GM12865 (cell line): ENCODE data around the gene SCLY.

Source experiments
- DNase-seq: peaks from one replicate; pipeline ENCODE4 v3.0.0; 2010; ENCODE audit warnings: low read depth
- H3K4me3 ChIP-seq: 2 replicates; pipeline ENCODE4 v1.5.1; 2011; ENCODE audit warnings: mild to moderate bottlenecking, low read depth, low read length, control low read depth
- TF ChIP-seq, protein P1 (sequence below): IDR thresholded peaks from 2 replicates; pipeline ENCODE4 v1.5.1; 2011; ENCODE audit warnings: low read length, control low read depth, low read depth, inconsistent platforms; ENCODE audit not compliant: insufficient read depth; ENCODE audit errors: missing control alignments

The SCLY gene

DNA sequence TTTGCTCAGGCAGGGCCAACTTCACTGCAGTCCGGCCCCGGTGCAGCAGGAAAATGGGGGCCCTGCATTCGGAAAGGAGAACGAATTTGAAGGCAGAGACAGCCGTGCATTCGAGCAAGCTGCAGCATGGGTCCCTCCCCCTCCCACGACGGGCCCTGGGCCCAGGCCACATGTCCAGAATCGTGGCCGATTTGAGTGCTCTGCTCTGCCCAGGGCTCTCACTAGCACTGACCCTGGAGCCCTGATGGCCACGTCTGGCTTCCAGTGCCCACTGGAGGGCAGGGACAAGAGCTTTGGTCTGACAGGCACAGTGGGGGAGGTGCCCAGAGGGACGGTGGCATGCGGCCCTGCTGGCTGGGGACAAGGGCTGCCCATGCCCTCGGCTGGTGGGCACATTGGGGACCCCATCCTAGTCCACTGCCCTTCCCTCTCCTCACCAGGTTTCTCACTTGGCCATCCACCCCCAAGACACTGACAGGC is 63.2 kb downstream of the SCLY start:
- TF ChIP-seq, protein P1, sequence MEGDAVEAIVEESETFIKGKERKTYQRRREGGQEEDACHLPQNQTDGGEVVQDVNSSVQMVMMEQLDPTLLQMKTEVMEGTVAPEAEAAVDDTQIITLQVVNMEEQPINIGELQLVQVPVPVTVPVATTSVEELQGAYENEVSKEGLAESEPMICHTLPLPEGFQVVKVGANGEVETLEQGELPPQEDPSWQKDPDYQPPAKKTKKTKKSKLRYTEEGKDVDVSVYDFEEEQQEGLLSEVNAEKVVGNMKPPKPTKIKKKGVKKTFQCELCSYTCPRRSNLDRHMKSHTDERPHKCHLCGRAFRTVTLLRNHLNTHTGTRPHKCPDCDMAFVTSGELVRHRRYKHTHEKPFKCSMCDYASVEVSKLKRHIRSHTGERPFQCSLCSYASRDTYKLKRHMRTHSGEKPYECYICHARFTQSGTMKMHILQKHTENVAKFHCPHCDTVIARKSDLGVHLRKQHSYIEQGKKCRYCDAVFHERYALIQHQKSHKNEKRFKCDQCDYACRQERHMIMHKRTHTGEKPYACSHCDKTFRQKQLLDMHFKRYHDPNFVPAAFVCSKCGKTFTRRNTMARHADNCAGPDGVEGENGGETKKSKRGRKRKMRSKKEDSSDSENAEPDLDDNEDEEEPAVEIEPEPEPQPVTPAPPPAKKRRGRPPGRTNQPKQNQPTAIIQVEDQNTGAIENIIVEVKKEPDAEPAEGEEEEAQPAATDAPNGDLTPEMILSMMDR = no peak
- DNase-seq = no peak
- H3K4me3 ChIP-seq = no peak overlapping the region

DNA sequence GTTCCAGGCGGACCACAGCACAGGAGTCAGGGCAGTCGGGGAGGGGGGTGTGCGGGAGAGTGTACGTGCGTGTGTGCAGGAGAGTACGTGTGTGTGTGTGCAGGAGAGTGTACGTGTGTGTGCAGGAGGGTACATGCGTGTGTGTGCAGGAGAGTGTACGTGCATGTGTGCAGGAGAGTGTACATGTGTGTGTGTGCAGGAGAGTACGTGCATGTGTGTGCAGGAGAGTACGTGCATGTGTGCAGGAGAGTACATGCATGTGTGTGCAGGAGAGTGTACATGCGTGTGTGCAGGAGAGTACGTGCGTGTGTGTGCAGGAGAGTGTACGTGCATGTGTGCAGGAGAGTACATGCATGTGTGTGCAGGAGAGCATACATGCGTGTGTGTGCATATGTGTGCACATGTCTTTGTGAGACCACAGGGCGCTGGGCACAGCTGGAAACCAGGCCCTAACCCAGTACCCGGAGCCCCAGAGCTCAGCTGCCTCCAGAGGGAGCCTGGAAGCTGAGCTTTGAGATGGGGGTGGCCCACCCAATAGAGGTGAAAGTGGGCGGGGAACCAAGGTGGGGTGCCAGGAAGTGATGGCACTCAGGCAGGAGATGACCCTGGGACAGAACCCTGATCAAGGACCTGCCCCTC is 63.8 kb downstream of the SCLY start:
- H3K4me3 ChIP-seq = no peak overlapping the region
- DNase-seq = no peak
- TF ChIP-seq, protein P1 = no peak

DNA sequence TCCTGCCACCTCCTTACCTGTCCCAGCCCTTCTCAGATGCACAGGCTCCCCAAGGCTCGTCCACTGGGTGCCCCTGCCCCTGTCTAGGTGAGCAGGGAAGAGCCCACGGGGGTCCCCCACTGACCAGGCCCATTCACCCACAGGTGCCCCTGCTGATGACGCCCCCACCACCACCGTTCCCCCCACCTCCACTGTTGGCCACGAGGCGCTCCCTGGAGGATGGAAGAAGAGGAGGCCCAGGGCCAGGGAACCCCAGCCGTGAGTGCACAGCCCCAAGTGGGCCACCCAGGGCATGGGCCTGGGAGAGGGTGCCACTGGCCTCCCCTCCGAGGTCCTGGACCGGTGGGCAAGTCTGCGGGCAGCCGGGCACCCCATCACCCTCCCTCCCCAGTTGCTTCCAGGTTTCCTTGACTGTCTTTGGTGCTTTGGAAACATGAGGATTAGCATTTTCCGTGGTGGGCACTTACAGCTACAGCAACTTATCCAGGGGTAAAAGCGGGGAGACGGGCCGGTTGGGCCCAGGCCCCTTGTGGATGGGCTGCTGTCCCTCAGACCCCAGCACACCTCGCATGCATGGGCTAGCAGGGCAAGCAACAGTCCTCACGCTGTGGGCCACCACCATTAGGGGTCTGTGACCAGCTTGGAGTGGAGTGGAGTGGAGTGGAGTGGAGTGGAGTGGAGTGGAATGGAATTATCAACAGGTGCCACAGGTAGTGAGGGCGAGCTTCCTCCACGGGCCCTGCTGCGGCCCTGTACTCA is 64.5 kb downstream of the SCLY start:
- TF ChIP-seq, protein P1 = no peak
- DNase-seq = no peak
- no peak overlapping the region for H3K4me3 ChIP-seq

DNA sequence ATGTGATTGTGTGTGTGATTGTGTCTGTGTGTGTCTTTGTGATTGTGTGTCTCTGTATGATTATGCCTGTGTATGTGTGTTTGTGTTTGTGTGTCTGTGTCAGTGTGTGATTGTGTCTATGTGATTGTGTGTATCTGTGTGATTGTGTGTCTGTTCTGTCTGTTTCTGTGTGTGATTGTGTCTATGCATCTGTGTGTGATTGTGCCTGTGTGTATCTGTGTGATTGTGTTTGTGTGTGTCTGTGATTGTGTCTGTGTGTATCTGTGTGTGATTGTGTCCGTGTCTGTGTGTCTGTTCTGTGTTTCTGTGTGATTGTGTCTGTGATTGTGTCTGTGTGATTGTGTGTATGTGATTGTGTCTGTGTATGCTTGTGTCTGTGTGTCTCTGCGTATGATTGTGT is 65.5 kb downstream of the SCLY start:
- TF ChIP-seq, protein P1 = no peak
- DNase-seq = no peak
- H3K4me3 ChIP-seq = no peak overlapping the region

DNA sequence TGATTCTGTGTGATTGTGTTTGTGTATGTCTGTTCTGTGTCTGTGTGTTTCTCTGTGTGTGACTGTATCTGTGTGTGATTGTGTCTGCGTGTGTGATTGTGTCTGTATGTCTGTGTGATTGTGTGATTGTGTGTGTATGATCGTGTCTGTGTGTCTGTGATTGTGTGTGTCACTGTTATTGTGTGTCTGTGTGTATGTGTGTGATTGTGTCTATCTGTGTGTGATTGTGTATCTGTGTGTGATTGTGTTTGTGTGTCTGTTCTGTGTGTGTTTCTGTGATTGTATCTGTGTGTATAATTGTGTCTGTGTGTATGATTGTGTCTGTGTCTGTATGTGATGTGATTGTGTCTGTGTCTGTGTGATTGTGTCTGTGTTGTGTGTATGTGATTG is 66.0 kb downstream of the SCLY start:
- no peak for DNase-seq
- H3K4me3 ChIP-seq = no peak overlapping the region

DNA sequence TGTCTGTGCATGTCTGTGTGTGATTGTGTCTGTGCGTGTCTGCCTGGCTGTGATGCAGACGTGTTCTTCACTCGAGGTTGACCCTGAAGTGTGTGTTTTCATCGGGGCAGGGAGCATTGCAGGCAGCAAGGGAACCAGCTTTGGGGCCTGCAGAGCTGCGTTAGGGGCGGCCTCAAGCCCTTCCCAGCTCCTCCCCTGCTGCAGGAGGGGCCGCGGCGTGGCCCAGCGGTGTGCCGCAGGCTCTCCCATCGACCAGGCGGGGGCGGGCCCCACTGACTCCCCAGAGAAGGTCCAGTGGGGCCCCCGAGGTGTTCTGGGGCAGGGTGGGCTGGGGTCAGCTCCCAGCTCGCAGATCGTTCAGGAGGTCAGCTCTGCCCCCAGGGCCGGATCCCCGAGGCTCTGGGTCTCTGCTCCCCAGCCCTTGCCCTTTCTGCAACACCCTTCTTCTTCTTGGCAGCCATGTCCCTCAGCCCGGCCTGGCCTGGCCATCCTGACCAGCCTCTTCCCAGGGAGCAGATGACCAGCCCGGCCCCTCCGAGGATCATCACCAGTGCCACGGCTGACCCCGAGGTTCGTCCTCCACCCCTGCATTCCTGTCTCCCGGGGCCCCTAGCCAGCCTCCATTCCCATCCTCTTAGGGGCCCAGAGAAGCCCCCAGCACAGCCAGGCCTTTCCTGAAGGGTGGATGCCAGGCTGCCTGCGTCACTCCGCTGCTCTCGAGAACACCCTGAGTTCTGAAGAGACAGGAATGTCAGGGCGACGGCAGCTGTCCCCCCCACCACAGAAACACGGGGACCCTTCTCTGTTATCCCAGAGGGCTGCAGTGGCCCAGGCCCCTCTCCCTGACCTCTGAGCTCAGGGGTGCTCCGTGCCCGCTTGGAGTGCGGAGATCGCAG is 66.6 kb downstream of the SCLY start:
- no peak overlapping the region for H3K4me3 ChIP-seq
- TF ChIP-seq, protein P1 = no peak
- no peak for DNase-seq

More for the DNA sequence above, 66.0 kb downstream of the SCLY start:
- TF ChIP-seq, protein P1 = no peak
